Endothelial cell of coronary artery (primary cell): ENCODE measurements around the gene PARP9. TPM values are rescaled to one million over a fixed set of nuclear protein-coding genes. Genes with fewer than 3 reads are reported as not detected.

Source experiments
- total RNA-seq: library from RNA; depleted of rRNA; stranded (reverse); fragments of >200 nt; gene quantifications from 2 replicates; pipeline ENCODE4 v1.2.3, GENCODE V29; 2014

Gene PARP9
- 9.9 and 17.1 TPM in 2 replicates for total RNA-seq

GRCh38 chr3:122564155-122564912 lies at the start of gene PARP9, which contains the start of gene DTX3L:
Gene PARP9, minus strand, starts transcription at chr3:122564300. Its CDS starts 4,680 bp downstream, at chr3:122559620.
Gene DTX3L, plus strand, starts transcription at chr3:122564338. Its CDS starts 89 bp downstream, at chr3:122564427.

GRCh38 chr3:122577409-122578031 lies 13.4 kb upstream of the PARP9 start, which contains the start of gene PARP15:
Gene PARP15, plus strand, starts transcription at chr3:122577650. Its CDS starts 18 bp downstream, at chr3:122577668.

GRCh38 chr3:122514123-122515019 lies 49.7 kb downstream of the PARP9 start, which contains the start of gene KPNA1:
Gene KPNA1, minus strand, starts transcription at chr3:122514939. Its CDS starts 18,374 bp downstream, at chr3:122496565.

Other genes starting within 250 kb of the PARP9 start
- 0.66 TPM in 1 of 2 replicates, not detected in the other for gene CSTA, start 239.1 kb downstream of the PARP9 start, total RNA-seq
- gene MIX23, start 181.1 kb downstream of the PARP9 start, total RNA-seq: 34.1 and 36.2 TPM in 2 replicates
- gene FAM162A, start 180.1 kb downstream of the PARP9 start, total RNA-seq: 15.0 and 26.7 TPM in 2 replicates
- gene WDR5B, start 148.2 kb downstream of the PARP9 start, total RNA-seq: 3.2 and 3.9 TPM in 2 replicates
- gene KPNA1, start 49.4 kb downstream of the PARP9 start, total RNA-seq: 30.1 and 39.9 TPM in 2 replicates
- gene DTX3L, start within 50 bp of the PARP9 start, total RNA-seq: 8.2 and 13.9 TPM in 2 replicates
- 0.18 and 0.19 TPM in 2 replicates for gene PARP15, start 13.3 kb upstream of the PARP9 start, total RNA-seq
- gene PARP14, start 116.5 kb upstream of the PARP9 start, total RNA-seq: 49.8 and 82.0 TPM in 2 replicates
- gene HSPBAP1, start 229.5 kb upstream of the PARP9 start, total RNA-seq: 5.3 and 6.1 TPM in 2 replicates
- gene SLC49A4, start 230.8 kb upstream of the PARP9 start, total RNA-seq: 8.7 and 12.6 TPM in 2 replicates